Glomerular endothelial cell (primary cell): ENCODE data around the gene TAF11. TPM values are rescaled to one million over a fixed set of nuclear protein-coding genes. Genes with fewer than 3 reads are reported as not detected.
"Not testable (repeated sequence)": the region's sequence is repeated elsewhere in the genome, so short reads cannot be mapped to it uniquely, and the experiment has no call there.

Experiments
- DNase-seq: peaks from one replicate; pipeline ENCODE4 v3.0.0-alpha.2; 2011; ENCODE audit warnings: low read depth, low spot score; ENCODE audit errors: extremely low read depth
- total RNA-seq: library from RNA; depleted of rRNA; stranded (reverse); fragments of >200 nt; gene quantifications from 2 replicates; pipeline ENCODE4 v1.2.3, GENCODE V29; 2015

Gene TAF11, protein sequence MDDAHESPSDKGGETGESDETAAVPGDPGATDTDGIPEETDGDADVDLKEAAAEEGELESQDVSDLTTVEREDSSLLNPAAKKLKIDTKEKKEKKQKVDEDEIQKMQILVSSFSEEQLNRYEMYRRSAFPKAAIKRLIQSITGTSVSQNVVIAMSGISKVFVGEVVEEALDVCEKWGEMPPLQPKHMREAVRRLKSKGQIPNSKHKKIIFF
- 21.5 and 28.0 TPM in 2 replicates for total RNA-seq

DNA sequence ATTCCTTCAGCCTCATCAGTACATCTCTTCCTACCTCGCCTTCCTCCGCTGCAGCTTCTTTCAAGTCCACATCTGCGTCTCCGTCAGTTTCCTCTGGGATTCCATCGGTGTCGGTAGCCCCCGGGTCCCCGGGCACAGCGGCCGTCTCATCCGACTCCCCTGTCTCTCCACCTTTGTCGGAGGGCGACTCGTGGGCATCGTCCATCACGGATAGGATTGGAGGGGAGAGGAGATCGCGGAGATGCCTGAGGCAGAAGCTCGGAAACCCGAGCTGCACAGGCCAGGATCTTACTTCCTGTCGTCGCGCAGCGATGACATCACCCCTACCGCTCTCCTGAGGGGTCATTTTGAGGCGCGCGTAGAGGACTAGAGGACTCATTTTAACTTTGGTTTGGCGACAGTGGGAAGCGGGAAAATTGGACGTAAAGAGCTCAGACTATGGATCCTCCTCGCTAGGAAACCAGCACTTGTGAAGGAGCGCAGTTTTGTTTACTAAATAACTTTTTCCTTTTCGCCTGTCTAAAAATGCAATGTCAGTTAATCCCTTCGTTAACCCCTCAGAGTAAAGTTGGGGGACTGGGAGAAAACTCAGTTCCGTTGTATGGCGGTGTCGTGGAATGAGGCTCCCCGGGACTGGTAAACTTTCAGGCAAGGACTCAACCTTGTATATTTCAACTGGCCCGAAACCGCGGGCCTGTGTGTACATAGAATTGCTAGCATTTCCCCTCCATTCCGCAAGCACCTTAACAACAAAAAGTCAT is at the start of gene TAF11:
TSS of gene TAF11 (minus strand) at position 290 of the 761 bp plus-strand sequence. CDS start at position 205, 85 bp downstream.
- DNase-seq, result peak; percentile 68

DNA sequence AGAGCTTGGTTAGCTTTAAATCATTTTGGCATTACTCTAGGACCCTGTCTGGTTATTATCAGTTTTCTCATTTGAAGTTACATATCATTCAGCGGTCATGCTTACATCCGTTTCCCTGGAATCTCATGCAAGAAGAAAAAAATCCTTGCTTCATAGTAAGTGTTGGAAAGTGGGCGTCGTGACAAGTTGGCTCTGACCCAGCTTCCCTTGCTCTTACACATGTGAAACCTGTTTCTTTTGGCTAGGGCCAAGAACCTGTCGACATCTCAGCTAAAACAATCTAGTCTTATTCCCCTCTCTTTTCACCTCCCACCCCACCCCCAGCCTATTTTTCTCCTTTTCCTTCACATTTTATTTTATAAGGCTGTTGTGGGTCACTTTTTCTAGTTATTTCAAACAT is 46.7 kb upstream of the TAF11 start:
- DNase-seq, result no peak

DNA sequence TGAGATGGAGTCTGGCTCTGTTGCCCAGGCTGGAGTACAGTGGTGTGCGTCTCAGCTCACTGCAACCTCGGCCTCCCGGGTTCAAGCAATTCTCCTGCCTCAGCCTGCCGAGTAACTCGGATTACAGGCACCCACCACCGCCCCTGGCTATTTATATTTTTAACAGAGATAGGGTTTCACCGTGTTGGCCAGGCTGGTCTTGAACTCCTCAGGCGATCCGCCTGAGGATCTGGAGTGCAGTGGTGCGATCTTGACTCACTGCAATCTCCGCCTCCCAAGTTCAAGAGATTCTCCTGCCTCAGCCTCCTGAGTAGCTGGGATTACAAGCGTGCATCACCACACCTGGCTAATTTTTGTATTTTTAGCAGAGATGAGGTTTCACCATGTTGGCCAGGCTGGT is 44.4 kb upstream of the TAF11 start:
- not testable (repeated sequence) for DNase-seq

DNA sequence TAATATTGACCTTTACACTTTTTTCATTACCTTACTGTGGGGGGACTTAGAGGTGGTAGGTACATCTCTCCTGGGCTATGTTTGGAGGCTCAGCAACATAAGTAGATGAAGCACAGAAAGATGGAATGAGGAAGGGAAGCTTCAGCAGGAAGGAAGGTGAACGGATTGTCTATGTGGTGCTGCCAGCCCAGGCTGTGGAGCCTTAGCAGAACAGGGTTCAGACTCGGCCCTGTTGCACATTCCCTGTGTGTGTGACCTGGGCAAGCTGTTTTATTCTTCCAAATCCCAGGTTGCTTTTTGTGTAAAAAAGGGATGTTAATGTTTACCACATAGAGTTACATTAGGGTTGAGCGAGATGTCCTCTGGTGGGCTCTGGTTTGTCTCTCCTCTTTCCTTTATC is 42.4 kb upstream of the TAF11 start:
- DNase-seq, result no peak

DNA sequence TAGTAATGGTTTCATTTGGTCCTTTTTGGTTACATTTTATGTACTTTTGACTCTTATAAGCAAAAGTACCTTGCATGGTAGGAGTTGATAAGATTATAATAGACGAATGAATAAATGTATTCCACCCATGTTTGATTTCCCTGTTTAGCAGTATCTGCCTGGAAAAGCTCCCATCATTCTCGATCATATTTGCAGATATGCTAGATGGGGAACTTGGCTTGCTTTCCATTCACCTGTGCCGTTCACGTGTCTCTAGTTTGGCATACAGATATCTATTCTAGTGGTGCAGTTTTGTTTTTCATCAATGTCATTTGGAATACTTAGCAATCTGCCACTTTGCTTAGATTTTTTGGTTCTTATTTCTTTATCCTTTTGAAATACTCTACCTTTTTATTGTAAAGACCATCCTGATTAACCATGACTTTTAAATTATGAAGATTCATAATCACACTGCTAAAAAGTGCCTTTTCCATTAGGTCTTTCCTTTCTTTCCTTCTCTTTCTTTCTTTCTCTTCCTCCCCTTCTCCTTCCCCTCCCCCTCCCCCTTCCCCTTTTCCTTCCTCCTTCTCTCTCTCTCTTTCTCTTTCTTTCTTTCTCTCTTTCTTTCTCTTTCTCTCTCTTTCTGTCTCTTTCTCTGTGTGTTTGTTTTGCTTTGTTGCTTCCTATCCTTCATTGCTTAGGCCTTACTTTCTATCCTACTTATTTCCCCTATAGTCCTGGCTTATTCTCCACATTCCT is 41.6 kb upstream of the TAF11 start:
- no peak for DNase-seq

DNA sequence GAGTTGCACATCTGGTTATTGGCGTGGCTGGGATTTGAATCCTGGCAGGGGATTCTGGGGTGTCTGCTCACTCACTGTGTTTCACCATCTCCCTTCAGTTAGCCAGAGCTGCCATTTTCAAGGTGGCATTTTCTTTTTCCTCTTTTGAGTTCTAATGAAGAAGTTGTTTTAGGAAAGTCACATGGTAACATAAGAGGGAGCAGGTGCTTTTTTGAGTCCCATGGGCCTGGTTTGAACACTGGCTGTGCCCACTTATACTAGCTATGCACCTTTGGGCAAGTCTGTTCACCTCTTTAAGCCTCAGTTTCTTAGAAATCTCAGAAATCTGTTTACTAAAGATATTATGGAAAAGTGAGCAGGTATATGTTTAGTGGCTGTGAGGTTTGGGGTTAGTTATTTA is 40.9 kb upstream of the TAF11 start:
- DNase-seq, result no peak

DNA sequence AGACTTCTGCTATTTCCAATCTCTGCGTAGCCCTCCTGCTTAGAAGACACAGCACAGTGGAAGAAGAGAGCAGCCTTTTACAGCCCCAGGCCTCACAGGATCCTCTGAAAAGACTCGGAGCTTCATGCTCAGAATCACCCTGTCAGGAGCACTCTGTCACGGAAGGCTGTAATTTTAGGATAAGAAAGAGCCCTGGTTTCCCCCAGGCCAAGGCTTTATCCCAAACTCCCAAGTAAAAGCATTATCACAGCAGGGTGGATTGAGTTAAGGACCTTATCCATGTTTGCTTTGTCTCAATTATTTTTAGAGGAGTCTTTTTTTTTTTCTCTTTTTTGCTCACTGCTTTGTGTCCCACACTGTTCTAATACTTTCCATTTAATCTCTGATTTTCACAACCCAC is 40.4 kb upstream of the TAF11 start:
- DNase-seq, result no peak

DNA sequence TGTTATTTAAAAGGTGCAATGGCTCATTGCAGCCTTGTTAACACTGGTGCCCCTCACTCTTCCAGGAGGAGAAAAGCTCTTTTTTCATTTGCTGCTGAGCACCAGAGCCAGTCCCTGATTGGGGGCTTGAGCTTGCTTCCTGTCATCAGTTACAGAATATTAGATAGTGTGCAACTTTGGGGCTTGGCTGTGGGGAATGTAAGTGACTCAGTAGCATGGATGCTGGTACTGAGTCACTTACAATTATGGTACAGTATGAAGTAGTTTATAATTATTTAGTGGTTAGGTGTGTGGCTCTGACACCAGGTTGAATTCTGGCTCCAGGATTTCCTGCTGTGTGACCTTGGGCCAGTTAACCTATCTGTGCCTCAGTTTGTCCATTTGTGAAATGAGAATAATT is 38.8 kb upstream of the TAF11 start:
- no peak for DNase-seq

DNA sequence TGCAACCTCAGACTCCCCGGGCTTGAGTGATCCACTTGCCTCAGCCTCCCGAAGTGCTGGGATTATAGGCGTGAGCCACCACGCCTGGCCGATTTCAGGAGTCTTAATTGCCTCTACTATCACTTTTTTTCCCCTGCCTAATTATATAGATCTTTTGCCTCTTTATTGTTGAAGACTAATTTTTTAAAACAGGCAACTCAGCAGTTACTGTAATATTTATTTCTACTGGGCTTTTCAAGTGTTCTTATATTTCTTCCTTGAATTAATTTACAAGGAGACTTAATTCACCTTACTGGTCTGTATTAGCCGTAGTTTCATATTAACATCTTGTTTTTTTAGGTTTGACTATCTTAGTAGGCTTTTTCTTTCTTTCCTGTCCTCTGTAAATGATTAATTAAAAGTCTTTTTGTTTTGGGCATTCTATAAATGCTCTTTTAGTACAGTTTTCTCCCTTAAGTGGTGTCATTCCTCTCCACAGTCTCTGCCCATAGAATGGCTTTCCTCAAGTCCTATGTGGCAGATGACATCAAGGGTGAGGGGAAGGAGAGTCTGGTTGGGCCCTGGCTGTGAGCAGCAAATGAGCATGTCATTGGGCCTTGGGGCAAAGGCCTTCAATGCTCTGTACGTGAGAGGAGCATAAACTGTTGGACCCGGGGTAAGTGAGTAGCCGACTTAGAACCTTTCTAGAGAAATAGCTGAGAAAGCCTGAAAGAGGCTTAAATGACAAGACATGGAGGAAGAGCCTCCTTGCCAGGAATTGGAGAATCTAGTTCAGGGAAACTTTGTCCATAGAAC is 37.2 kb upstream of the TAF11 start:
- no peak for DNase-seq

DNA sequence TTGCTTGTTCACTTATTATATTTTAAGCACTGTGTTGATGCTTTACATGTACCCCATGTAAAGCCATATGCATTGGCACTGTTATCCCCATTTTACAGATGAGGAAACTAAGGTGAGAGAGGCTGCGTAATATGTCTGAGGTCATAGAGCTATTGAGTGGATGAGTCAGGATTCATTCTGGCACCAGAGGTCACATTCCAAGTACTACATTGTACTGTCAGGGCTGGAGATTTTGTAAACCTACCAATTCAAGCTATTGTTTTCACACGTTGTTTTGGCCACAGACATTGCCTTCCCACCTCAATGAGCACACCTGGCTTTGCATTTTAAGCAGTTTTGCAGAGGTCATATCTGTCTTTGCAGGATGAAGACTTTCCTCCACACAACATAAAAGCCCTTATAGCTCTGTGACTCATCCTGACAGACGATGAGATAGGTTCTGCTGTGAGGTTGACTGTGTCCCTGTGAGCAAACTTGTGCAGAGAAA is 34.4 kb upstream of the TAF11 start:
- peak; percentile 3 for DNase-seq

DNA sequence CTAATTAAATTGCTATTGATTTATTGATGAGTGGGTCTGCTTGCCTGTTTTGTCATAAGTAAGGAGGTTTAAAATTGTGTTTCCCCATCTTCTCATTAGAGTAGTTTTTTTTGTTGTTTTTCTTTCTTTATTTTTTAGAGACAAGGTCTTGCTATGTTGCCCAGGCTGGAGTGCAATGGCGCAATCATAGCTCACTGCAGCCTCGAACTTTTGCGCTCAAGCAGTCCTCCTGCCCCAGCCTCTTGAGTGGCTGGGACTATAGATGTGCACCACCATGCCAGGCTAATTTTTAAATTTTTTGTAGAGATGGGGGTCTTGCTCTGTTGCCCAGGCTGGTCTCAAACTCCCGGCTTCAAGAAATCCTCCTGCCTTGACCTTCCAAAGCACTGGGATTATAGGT is 32.3 kb upstream of the TAF11 start:
- no peak for DNase-seq

DNA sequence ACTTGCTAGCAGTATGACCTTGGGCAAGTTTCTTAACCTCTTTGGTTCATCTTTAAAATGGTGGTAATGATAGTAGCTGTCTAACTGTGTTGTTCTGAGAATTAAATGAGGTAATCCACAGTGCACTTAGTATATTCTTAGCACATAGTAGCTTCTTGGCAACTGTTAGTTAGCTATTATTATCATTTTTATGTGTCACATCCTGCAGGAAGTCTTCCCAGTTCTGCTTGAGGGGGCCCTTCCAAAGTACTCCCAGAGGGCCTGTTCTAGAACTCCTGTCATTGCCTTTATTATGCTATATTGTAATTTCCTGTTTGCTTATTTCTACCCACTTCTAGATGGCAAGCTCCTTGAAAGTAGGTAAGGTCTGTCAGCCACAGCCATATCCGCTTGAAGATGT is 31.8 kb upstream of the TAF11 start:
- peak; percentile 14 for DNase-seq

DNA sequence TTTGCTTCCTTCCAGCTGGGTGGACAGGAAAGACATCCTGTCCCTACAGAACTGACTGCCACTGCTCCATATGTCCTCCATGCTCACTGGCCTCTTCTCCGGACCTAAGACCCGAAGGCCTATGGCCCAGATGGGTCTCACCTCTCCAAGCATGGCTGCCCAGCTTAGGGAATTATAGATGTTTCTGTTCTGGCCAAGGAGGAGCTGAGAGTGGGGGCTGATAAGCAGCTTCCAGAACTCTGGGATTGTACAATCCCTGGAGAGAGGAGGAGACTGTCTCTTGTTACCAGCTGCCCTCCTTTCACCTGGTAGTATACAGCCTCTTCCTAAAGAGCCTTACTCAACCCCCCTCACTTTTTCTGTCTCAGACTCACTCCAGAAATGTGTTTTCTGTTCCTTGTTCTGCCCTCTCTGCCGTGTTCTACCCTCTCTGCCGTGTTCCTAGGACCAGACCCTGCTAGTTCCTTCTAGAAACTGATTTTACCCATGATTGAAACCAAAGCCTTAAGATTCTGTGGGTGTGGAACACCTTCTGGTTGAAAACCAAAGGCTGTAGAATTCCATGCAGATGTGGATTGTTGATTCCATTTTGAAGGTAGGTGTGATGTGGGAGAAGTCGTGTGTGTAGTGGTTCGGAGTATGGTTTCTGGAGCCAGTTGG is 29.9 kb upstream of the TAF11 start:
- DNase-seq, result no peak

DNA sequence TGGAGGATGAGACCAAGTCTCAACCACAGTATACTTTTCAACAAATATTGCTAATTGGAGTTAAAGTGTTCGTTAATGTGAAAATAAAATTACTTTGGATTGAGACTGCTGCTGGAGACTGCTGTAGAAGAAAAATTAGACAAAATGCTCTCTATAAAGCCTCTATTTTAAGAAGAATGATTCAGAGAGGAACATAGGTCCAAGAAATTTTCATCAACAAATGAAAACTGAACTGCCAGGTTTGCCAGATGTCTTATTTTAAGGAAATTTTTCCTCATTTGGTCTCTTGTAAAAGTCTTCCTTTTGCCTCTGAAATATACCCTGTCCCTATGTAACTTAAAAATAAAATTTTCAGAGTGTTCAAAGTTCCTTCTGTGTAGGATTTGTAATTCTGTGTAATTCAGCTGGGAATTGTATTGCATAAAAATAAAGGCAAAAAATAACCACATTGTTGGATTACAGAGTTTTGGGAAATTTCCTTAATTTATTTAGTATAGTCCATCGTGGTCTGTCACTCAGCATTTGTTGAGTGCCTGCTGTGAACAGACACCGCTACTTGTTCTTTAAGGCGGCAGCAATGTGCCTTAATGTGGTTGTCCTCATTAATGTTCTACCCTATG is 28.6 kb upstream of the TAF11 start:
- DNase-seq, result no peak

DNA sequence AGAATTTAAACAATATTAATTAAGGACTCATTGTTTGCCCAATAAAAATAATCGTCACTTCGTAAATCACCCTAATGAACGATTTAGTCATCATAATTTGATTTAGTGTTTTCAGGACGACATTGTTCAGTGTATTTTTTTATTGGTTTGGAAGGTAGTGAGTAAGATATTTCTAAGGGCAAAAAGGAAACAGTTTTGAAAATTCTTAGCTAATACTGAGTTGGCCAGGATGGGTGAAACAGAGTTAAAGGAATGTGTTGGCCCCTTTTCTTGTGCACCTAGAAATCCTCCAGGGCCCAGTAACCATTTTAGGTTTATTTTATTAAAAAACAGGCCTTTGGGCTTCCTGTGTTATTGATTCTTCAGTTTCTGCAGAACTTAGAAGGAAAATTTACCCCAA is 26.5 kb upstream of the TAF11 start:
- DNase-seq, result no peak

DNA sequence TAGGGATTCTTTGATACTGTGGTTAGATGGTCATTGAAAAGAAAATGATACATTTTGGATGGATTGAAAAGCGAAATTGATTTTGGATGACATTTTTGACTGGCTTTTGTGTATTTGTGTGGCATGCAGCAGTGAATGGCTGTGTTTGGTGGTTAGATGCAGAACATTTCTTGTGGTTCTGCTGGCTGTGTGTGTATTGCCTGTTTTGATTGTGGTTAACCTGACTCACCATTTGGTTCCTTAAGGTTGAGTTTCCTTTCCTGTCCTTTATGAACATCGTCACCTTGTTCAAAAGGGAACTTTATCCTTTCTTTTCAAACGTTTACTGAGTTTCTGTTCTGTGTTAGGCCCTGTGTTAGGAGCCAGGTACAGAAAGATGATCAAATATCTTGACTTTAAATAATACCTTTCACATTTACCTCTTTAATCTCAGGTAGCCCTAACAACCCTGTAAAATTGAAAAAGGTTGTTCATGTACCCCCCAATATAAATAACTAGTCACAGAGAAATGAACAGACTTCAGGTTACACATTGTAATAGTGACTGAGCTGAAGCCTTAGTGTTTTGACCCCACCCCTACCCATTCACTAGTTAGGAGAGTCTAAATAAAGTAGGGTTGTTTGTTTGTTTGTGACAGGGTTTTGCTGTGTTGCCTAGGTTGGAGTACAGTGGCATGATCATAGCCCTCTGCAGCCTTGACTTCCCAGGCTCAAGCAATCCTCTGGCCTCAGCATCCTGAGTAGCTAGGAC is 25.0 kb upstream of the TAF11 start:
- DNase-seq, result no peak

DNA sequence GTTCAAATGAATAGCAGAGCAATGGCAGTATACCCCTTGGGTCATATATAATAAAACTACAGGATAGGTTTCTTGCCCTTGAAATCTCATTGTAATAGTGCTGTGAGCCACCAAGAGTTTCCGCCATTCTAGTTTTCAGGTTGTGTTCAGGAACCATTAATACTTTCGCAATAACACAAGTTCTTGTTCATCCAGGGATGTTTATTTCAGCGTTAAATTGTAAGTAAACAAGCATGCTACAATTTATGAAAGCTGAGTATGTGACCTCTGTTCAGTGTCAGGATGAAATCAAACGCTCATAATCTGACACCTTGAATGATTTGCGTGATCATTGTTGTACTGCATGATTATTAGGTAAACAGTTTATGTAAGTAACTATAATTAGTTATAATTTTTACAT is 24.0 kb upstream of the TAF11 start:
- no peak for DNase-seq

DNA sequence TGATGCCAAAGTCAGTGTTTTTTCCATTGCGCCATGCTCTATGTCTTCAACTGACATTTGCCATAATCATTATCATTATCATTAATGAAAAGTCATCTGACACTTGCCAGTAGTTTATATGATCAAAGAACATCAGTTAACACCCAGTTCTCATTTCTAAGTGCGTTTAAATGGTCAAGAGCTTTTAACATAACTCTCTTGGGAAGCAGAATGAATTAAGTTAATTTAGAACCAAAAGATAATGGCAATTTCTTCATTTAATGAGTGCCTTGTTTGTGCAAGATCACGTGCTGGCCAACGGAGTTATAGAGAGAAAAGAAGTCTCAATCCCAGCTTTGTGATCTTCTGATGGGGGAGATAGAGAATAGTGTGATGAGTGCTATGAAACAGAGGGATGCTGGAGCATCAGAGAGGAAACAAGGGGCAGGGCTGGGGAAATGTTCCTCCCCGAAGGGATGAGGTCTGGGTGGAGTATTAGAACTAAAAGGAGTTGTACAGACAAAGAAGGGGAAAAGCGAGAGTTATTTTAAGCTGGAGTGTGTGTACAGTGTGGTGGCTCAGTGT is 21.6 kb upstream of the TAF11 start:
- DNase-seq, result no peak

DNA sequence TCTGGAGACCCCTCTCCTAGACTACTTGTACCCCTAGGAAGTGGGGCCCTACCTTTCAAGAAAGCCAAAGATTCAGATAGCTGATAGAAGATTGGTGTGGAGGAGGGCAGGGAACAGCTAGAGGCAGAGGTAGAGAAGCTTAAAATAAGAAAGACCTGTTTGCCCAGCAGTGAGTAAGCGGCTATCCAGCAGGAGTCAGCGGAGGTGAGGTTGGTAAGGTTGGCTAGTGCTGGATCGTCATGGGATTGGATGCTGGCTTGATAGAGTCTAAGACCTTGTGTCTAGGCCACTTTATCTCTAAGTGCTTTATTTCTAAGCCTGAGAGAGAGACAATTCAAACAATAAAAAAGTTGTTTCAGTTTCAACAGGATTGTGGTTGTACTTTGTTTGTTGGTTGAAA is 20.4 kb upstream of the TAF11 start:
- DNase-seq, result no peak
